Measurements from ENCODE around the gene KCNIP4. TPM values are rescaled to one million over a fixed set of nuclear protein-coding genes. Genes with fewer than 3 reads are reported as not detected.

The KCNIP4 gene
- polyA plus RNA-seq, 4 donors, result 1.3 to 3.7 TPM; not detected in 2

DNA sequence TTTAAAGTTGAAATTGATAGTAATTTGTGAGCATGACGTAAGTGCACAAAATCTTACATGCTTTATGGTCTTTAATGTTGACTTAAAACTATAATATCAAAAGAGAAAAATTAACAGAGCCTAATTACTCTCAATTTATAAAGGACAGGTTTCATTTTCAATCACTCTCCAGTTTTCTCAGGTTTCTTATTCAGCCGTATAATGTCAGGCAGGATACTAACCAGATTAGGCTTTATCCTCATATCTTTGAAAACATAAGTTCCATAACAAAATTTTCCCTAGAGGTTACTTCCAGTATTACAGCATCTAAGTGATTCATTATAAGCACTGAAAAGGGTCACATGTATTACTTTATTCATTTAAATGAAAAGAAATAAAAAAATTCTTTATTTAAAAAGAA lies 756.2 kb downstream of the KCNIP4 start:
- Histone ChIP-seq H3K9me3 (ENCODE audit: control insufficient read depth in 2 of 2, insufficient read depth in 1 of 2, low read depth in 1 of 2, low read length in 1 of 2) (no peaks in the 10 kb centered on the region), H3K4me1 (ENCODE audit: control insufficient read depth in 3 of 3, insufficient read depth in 2 of 3, low read depth in 1 of 3, low read length in 2 of 3) (no peaks in the 10 kb centered on the region), H3K4me3 (ENCODE audit: low read depth in 1 of 3, low read length in 3 of 3) (no peak overlapping the region), H3K27me3 (ENCODE audit: control insufficient read depth in 3 of 3, insufficient read depth in 3 of 3, low read length in 3 of 3) (no peaks in the 10 kb centered on the region), H3K27ac (ENCODE audit: low read depth in 1 of 3, low read length in 2 of 3) (no peak overlapping the region), H3K36me3 (ENCODE audit: control insufficient read depth in 3 of 3, insufficient read depth in 2 of 3, low read depth in 1 of 3, low read length in 3 of 3) (no peaks in the 10 kb centered on the region)
- FAIRE-seq (no peak), DNase-seq (no peak)
- 51 to 74% (median 54%) methylated on average over 2 of the region's 2 CpGs for WGBS, 3 donors

DNA sequence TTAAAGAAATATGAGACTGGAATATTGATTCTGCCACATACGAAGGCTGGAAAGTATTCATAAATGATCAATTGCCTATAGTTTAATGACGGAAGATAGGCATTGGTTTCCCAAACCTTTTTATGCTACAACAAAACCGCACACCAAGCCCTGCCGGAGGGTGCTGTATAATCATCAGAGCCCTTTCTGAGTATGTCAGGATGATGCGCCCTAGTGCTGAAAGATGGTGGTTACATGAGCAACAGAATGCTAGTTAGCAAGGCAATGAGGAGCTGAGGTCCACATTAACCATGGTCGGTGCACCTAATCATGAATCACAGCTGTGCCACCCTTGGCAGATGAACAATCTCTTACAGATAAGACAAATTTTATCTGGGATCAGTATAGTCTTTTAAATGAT lies 757.3 kb downstream of the KCNIP4 start:
- Histone ChIP-seq H3K27ac (ENCODE audit: low read depth in 1 of 3, low read length in 2 of 3) (no peak overlapping the region), H3K4me3 (ENCODE audit: low read depth in 1 of 3, low read length in 3 of 3) (no peak overlapping the region), H3K4me1 (ENCODE audit: control insufficient read depth in 3 of 3, insufficient read depth in 2 of 3, low read depth in 1 of 3, low read length in 2 of 3) (no peaks in the 10 kb centered on the region), H3K36me3 (ENCODE audit: control insufficient read depth in 3 of 3, insufficient read depth in 2 of 3, low read depth in 1 of 3, low read length in 3 of 3) (no peaks in the 10 kb centered on the region), H3K27me3 (ENCODE audit: control insufficient read depth in 3 of 3, insufficient read depth in 3 of 3, low read length in 3 of 3) (no peaks in the 10 kb centered on the region), H3K9me3 (ENCODE audit: control insufficient read depth in 2 of 2, insufficient read depth in 1 of 2, low read depth in 1 of 2, low read length in 1 of 2) (no peaks in the 10 kb centered on the region)
- WGBS, 3 donors, result 79 to 85% (median 82%) methylated on average over 6 of the region's 6 CpGs
- no peak for DNase-seq
- no peak for FAIRE-seq

DNA sequence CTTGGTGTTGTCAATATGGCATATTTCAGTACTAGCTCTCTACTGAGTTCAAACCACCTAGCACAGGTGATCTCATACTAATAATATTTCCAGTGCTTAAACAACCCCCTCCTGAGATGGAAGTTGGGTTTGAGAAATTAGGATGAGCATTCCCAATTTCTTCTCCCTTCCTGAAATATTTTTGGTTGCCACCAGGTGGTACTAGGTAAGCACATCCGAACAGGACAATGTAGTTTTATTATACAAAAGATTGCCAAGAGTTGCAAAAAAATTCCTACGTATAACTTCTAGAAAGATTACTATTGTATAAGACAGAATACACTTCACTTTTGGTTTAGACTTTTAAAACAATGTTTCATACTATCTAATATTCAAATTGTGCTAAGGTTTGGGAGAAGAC lies 763.8 kb downstream of the KCNIP4 start:
- WGBS, 3 donors, result 59 to 72% (median 65%) methylated on average over 2 of the region's 2 CpGs
- H3K9me3 ChIP-seq (ENCODE audit: control insufficient read depth in 2 of 2, insufficient read depth in 1 of 2, low read depth in 1 of 2, low read length in 1 of 2), result no peaks in the 10 kb centered on the region

DNA sequence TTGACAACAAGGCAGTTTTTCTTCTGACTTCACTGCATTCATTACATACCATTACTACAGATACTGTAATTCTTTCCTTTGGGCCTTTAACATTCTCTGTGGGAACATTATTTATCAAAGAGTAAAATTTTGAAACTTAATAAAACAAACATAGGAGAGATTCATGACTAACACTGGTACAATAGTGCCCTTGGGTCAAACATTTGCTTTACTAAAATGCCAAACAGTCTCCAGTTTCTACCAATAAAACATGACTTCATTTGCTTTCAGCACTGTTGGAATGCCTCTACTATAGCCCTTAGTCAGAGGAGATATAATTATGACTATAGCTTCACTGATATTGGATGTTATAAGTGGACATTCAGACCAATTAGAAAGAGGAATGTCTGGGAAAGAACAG lies 766.9 kb downstream of the KCNIP4 start:
- Histone ChIP-seq H3K4me3 (ENCODE audit: low read depth in 1 of 3, low read length in 3 of 3) (no peak overlapping the region), H3K4me1 (ENCODE audit: control insufficient read depth in 3 of 3, insufficient read depth in 2 of 3, low read depth in 1 of 3, low read length in 2 of 3) (no peaks in the 10 kb centered on the region), H3K36me3 (ENCODE audit: control insufficient read depth in 3 of 3, insufficient read depth in 2 of 3, low read depth in 1 of 3, low read length in 3 of 3) (no peaks in the 10 kb centered on the region), H3K9me3 (ENCODE audit: control insufficient read depth in 2 of 2, insufficient read depth in 1 of 2, low read depth in 1 of 2, low read length in 1 of 2) (no peaks in the 10 kb centered on the region), H3K27me3 (ENCODE audit: control insufficient read depth in 3 of 3, insufficient read depth in 3 of 3, low read length in 3 of 3) (no peaks in the 10 kb centered on the region), H3K27ac (ENCODE audit: low read depth in 1 of 3, low read length in 2 of 3) (no peak overlapping the region)
- FAIRE-seq (no peak), DNase-seq (no peak)

More for the DNA sequence above, 763.8 kb downstream of the KCNIP4 start:
- H3K4me1 ChIP-seq (ENCODE audit: control insufficient read depth in 3 of 3, insufficient read depth in 2 of 3, low read depth in 1 of 3, low read length in 2 of 3), result no peaks in the 10 kb centered on the region
- no peak overlapping the region for H3K27ac ChIP-seq (ENCODE audit: low read depth in 1 of 3, low read length in 2 of 3)
- DNase-seq (no peak), FAIRE-seq (no peak)
- H3K4me3 ChIP-seq (ENCODE audit: low read depth in 1 of 3, low read length in 3 of 3), result no peak overlapping the region
- no peaks in the 10 kb centered on the region for H3K36me3 ChIP-seq (ENCODE audit: control insufficient read depth in 3 of 3, insufficient read depth in 2 of 3, low read depth in 1 of 3, low read length in 3 of 3)
- H3K27me3 ChIP-seq (ENCODE audit: control insufficient read depth in 3 of 3, insufficient read depth in 3 of 3, low read length in 3 of 3), result no peaks in the 10 kb centered on the region

DNA sequence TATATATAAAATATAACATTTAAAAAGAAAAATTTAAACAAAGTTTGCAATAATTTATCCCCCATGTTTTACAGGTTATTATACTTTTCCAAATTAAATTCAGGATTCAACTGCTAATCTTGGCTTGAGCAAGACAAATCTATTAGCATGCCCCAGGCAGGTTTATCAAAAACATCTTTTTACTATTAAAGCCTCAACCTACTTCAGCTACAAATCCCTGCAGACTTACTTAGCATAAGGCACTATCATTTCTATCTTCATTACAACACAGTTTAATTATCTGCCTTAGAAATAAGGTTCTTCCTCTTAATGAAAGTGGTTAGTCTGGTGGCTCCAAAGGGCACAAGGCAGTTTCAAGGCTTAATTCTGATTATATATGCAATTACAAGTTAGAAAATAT lies 770.7 kb downstream of the KCNIP4 start:
- no peak for DNase-seq
- Histone ChIP-seq H3K27ac (ENCODE audit: low read depth in 1 of 3, low read length in 2 of 3) (no peak overlapping the region), H3K4me1 (ENCODE audit: control insufficient read depth in 3 of 3, insufficient read depth in 2 of 3, low read depth in 1 of 3, low read length in 2 of 3) (no peaks in the 10 kb centered on the region), H3K27me3 (ENCODE audit: control insufficient read depth in 3 of 3, insufficient read depth in 3 of 3, low read length in 3 of 3) (no peaks in the 10 kb centered on the region), H3K9me3 (ENCODE audit: control insufficient read depth in 2 of 2, insufficient read depth in 1 of 2, low read depth in 1 of 2, low read length in 1 of 2) (no peaks in the 10 kb centered on the region), H3K4me3 (ENCODE audit: low read depth in 1 of 3, low read length in 3 of 3) (no peak overlapping the region), H3K36me3 (ENCODE audit: control insufficient read depth in 3 of 3, insufficient read depth in 2 of 3, low read depth in 1 of 3, low read length in 3 of 3) (no peaks in the 10 kb centered on the region)
- no peak for FAIRE-seq

DNA sequence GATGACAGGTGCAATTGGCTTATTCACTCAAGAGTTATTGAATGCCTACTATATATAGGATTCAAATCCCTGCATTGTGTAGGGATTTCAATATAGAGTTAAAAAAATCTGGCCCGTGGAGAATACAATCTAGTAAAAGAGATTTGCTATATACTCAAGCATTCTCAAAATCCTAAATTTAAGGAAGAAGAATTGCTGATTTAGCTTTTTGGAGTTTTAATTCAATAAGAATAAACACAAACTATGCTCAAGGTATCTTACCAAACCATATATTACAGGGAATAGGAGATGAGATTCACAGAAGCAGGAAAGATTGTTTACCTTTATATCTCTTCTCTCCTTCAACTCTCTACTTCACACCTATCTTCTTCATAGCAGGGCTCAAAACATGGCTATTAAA lies 771.5 kb downstream of the KCNIP4 start:
- no peaks in the 10 kb centered on the region for H3K4me1 ChIP-seq (ENCODE audit: control insufficient read depth in 3 of 3, insufficient read depth in 2 of 3, low read depth in 1 of 3, low read length in 2 of 3)
- H3K27me3 ChIP-seq (ENCODE audit: control insufficient read depth in 3 of 3, insufficient read depth in 3 of 3, low read length in 3 of 3), result no peaks in the 10 kb centered on the region
- FAIRE-seq (no peak), DNase-seq (no peak)
- H3K4me3 ChIP-seq (ENCODE audit: low read depth in 1 of 3, low read length in 3 of 3), result no peak overlapping the region
- no peaks in the 10 kb centered on the region for H3K36me3 ChIP-seq (ENCODE audit: control insufficient read depth in 3 of 3, insufficient read depth in 2 of 3, low read depth in 1 of 3, low read length in 3 of 3)
- no peaks in the 10 kb centered on the region for H3K9me3 ChIP-seq (ENCODE audit: control insufficient read depth in 2 of 2, insufficient read depth in 1 of 2, low read depth in 1 of 2, low read length in 1 of 2)
- 26 to 69% (median 46%) methylated on average over 1 of the region's 1 CpG for WGBS, 3 donors
- H3K27ac ChIP-seq (ENCODE audit: low read depth in 1 of 3, low read length in 2 of 3), result no peak overlapping the region

DNA sequence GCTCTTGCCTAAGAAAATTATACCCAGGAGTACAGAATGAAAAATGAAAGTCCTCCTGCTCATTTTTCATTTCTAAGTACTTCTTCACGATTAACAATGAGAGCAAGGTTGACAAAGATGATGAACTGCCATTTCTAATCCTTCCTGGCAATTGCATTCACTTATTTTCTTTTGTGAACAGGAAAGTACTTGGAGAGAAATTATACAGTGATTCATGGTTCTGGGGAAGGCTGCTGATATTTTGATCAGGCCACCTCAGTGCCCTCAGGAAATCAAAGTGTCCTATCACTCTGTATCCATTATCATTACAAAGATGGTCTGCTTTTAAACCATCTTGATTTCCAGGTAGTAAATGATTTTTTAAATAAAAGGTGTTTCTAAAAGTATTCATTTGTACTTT lies 780.9 kb downstream of the KCNIP4 start:
- no peak for FAIRE-seq
- Histone ChIP-seq H3K27ac (ENCODE audit: low read depth in 1 of 3, low read length in 2 of 3) (no peak overlapping the region), H3K27me3 (ENCODE audit: control insufficient read depth in 3 of 3, insufficient read depth in 3 of 3, low read length in 3 of 3) (no peaks in the 10 kb centered on the region), H3K36me3 (ENCODE audit: control insufficient read depth in 3 of 3, insufficient read depth in 2 of 3, low read depth in 1 of 3, low read length in 3 of 3) (no peaks in the 10 kb centered on the region), H3K4me1 (ENCODE audit: control insufficient read depth in 3 of 3, insufficient read depth in 2 of 3, low read depth in 1 of 3, low read length in 2 of 3) (no peaks in the 10 kb centered on the region), H3K9me3 (ENCODE audit: control insufficient read depth in 2 of 2, insufficient read depth in 1 of 2, low read depth in 1 of 2, low read length in 1 of 2) (no peaks in the 10 kb centered on the region), H3K4me3 (ENCODE audit: low read depth in 1 of 3, low read length in 3 of 3) (no peak overlapping the region)
- DNase-seq, result no peak
- whole genome bisulfite sequencing, 3 donors, result 59 to 72% (median 62%) methylated on average over 1 of the region's 1 CpG

DNA sequence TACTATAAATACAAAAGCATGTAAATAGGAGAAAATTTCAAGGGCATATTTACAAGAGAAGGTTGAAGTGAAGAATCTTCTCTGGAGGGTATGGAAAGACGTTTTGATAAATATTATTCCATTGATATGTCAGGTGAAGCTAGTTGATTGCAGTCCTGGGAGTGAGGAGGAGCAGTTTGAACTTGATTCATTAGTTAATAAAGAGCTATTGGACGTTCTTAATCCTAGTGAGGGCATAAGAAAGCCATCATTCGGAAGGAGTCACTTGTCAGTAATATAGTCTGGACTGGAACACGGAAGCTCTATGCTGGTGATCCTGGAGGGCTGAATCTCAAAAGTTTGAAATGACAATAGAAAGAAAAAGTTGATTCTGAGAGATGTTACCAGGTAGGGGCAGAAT lies 793.2 kb downstream of the KCNIP4 start:
- no peaks in the 10 kb centered on the region for H3K27me3 ChIP-seq (ENCODE audit: control insufficient read depth in 3 of 3, insufficient read depth in 3 of 3, low read length in 3 of 3)
- WGBS, 3 donors, result 54 to 72% (median 55%) methylated on average over 4 of the region's 4 CpGs
- no peaks in the 10 kb centered on the region for H3K36me3 ChIP-seq (ENCODE audit: control insufficient read depth in 3 of 3, insufficient read depth in 2 of 3, low read depth in 1 of 3, low read length in 3 of 3)
- no peak for DNase-seq
- H3K9me3 ChIP-seq (ENCODE audit: control insufficient read depth in 2 of 2, insufficient read depth in 1 of 2, low read depth in 1 of 2, low read length in 1 of 2), result no peaks in the 10 kb centered on the region
- H3K27ac ChIP-seq (ENCODE audit: low read depth in 1 of 3, low read length in 2 of 3), result no peak overlapping the region
- peaks cover 0 to 5% (median 0%) of the 10 kb centered on the region in 3 donors for H3K4me1 ChIP-seq (ENCODE audit: control insufficient read depth in 3 of 3, insufficient read depth in 2 of 3, low read depth in 1 of 3, low read length in 2 of 3)
- H3K4me3 ChIP-seq (ENCODE audit: low read depth in 1 of 3, low read length in 3 of 3), result no peak overlapping the region
- FAIRE-seq, result no peak

DNA sequence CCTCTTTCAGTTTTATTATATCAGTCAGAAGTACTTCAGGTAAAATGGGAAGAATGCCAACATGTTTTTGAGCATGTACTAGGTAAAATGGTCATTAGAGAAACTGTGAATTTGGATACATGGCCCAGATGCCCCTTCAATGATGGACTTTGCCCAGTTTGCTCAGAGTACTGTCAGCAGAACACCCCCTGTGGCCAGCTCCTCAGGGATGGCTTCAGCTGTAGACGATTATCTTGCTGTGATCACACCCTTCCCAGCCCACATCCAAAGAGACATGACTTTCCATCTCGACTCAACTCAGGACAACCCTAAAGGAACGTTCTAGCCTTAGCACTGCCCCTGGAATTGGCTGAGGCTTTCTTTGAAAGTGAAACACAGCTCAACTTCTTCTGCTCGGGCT lies 809.2 kb downstream of the KCNIP4 start:
- H3K9me3 ChIP-seq (ENCODE audit: control insufficient read depth in 2 of 2, insufficient read depth in 1 of 2, low read depth in 1 of 2, low read length in 1 of 2), result peaks cover 0 to 1% of the 10 kb centered on the region in 2 donors
- no peak for FAIRE-seq
- no peaks in the 10 kb centered on the region for H3K27me3 ChIP-seq (ENCODE audit: control insufficient read depth in 3 of 3, insufficient read depth in 3 of 3, low read length in 3 of 3)
- no peak for DNase-seq
- no peaks in the 10 kb centered on the region for H3K36me3 ChIP-seq (ENCODE audit: control insufficient read depth in 3 of 3, insufficient read depth in 2 of 3, low read depth in 1 of 3, low read length in 3 of 3)
- 59 to 72% (median 67%) methylated on average over 4 of the region's 4 CpGs for WGBS, 3 donors
- H3K4me3 ChIP-seq (ENCODE audit: low read depth in 1 of 3, low read length in 3 of 3), result no peak overlapping the region
- H3K27ac ChIP-seq (ENCODE audit: low read depth in 1 of 3, low read length in 2 of 3), result no peak overlapping the region
- no peaks in the 10 kb centered on the region for H3K4me1 ChIP-seq (ENCODE audit: control insufficient read depth in 3 of 3, insufficient read depth in 2 of 3, low read depth in 1 of 3, low read length in 2 of 3)
